Measurements from ENCODE around the gene ZNF891.

GRCh38 chr12:133120385-133121191 lies 9.5 kb downstream of the ZNF891 start:
- TF ChIP-seq, protein P1, sequence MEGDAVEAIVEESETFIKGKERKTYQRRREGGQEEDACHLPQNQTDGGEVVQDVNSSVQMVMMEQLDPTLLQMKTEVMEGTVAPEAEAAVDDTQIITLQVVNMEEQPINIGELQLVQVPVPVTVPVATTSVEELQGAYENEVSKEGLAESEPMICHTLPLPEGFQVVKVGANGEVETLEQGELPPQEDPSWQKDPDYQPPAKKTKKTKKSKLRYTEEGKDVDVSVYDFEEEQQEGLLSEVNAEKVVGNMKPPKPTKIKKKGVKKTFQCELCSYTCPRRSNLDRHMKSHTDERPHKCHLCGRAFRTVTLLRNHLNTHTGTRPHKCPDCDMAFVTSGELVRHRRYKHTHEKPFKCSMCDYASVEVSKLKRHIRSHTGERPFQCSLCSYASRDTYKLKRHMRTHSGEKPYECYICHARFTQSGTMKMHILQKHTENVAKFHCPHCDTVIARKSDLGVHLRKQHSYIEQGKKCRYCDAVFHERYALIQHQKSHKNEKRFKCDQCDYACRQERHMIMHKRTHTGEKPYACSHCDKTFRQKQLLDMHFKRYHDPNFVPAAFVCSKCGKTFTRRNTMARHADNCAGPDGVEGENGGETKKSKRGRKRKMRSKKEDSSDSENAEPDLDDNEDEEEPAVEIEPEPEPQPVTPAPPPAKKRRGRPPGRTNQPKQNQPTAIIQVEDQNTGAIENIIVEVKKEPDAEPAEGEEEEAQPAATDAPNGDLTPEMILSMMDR (IDR thresholded peaks at IDR 0.05; ENCODE audit: low read depth, low read length) = no peak
- TF ChIP-seq MAX (IDR thresholded peaks at IDR 0.05; ENCODE audit: low read depth, low read length) (no peak), POLR2A (IDR thresholded peaks at IDR 0.05; ENCODE audit: extremely low read depth, insufficient read length) (no peak), MYC (IDR thresholded peaks at IDR 0.05; ENCODE audit: low read depth, low read length) (no peak)

Data from NB4 (cell line).